ENCODE data around the gene SGMS1. TPM values are rescaled to one million over a fixed set of nuclear protein-coding genes. Genes with fewer than 3 reads are reported as not detected.

SGMS1 gene
- total RNA-seq, 1 experiment from 2014 or later: 20.4 TPM

GRCh38 chr10:50431133-50431532 lies 192.6 kb downstream of the SGMS1 start:
- no peaks in the 10 kb centered on the region; the same call in 1 of the 2 replicates for H3K4me1 ChIP-seq (ENCODE audit: insufficient read depth, low read length)
- no peak overlapping the region for H2AFZ ChIP-seq (ENCODE audit: low read length)
- no peaks in the 10 kb centered on the region for H3K23me2 ChIP-seq (ENCODE audit: insufficient read length, low read depth, low read length, poor library complexity, severe bottlenecking)
- DNase-seq: no peak
- no peak overlapping the region for H3K56ac ChIP-seq (ENCODE audit: insufficient read length, low read depth, low read length)
- Mint-ChIP-seq H3K36me3 (ENCODE audit: insufficient read depth in 1 of 3, low read depth in 3 of 3) (peaks cover 0 to 4% (median 2%) of the 10 kb centered on the region in 3 experiments; a peak in 3 of 7 replicates), H3K9me3 (no peaks in the 10 kb centered on the region), H3K27ac (peak overlapping the region; percentile 11 to 72 (median 47); a peak in 5 of 7 replicates), H3K27me3 (ENCODE audit: low read depth) (no peaks in the 10 kb centered on the region), H3K4me1 (peaks cover 9 to 19% of the 10 kb centered on the region in 2 experiments), H3K4me3 (no peak overlapping the region)
- WGBS (ENCODE audit: extremely low coverage, insufficient read length, low lambda C conversion rate): no CpG with 5 or more reads among the region's 4 CpGs
- H4K8ac ChIP-seq (replicated peaks; ENCODE audit: insufficient read length, low read depth, low read length): no peak overlapping the region
- H3K79me2 ChIP-seq (ENCODE audit: insufficient read depth, low read length): no peaks in the 10 kb centered on the region
- no peak overlapping the region for H3K14ac ChIP-seq (ENCODE audit: insufficient read depth, low read length)
- H3K27ac ChIP-seq (ENCODE audit: insufficient read length, low read depth, low read length): no peak overlapping the region
- no peak for TF ChIP-seq CTCF (conservative IDR thresholded peaks at IDR 0.05)
- H2BK12ac ChIP-seq (ENCODE audit: insufficient read length, low read depth, low read length): no peak overlapping the region
- H4K20me1 ChIP-seq (ENCODE audit: control insufficient read depth, insufficient read depth, insufficient read length): no peaks in the 10 kb centered on the region
- H3K27me3 ChIP-seq (ENCODE audit: insufficient read depth, low read length): no peaks in the 10 kb centered on the region
- H4K5ac ChIP-seq (ENCODE audit: insufficient read length, low read depth, low read length): no peak overlapping the region
- no peak overlapping the region for H2BK5ac ChIP-seq (ENCODE audit: insufficient read length, low read length)
- no peak overlapping the region for H3K4me2 ChIP-seq (ENCODE audit: insufficient read depth, insufficient read length, low read length)
- no peak overlapping the region for H3K9ac ChIP-seq (ENCODE audit: extremely low read depth, insufficient read length, low read length)
- no peaks in the 10 kb centered on the region for H3K79me1 ChIP-seq (ENCODE audit: insufficient read depth, low read depth, low read length, poor library complexity, severe bottlenecking)
- H2BK120ac ChIP-seq (ENCODE audit: low read depth, low read length, poor library complexity, severe bottlenecking): no peak overlapping the region
- H3K18ac ChIP-seq (ENCODE audit: insufficient read length, low read depth, low read length): no peak overlapping the region
- no peak overlapping the region for H2BK15ac ChIP-seq (ENCODE audit: low read depth, low read length)
- no peak overlapping the region for H2AK5ac ChIP-seq (ENCODE audit: insufficient read length, low read length)
- H3K4ac ChIP-seq (ENCODE audit: low read depth, low read length): no peak overlapping the region
- H4K91ac ChIP-seq (ENCODE audit: insufficient read length, low read depth, low read length): no peak overlapping the region
- H2BK20ac ChIP-seq (ENCODE audit: low read depth, low read length, poor library complexity, severe bottlenecking): no peak overlapping the region
- no peak overlapping the region for H3T11ph ChIP-seq (ENCODE audit: low read length)
- H3K9me3 ChIP-seq (ENCODE audit: control insufficient read depth, low read depth, low read length): no peaks in the 10 kb centered on the region
- H3K23ac ChIP-seq (ENCODE audit: insufficient read length, low read depth, low read length): no peak overlapping the region
